Calu3 (cell line): ENCODE data around the gene PAPPA2. TPM values are rescaled to one million over a fixed set of nuclear protein-coding genes. Genes with fewer than 3 reads are reported as not detected.

Experiments used
- BruUV-seq: library from RNA; stranded (reverse); fragments of 400-500 nt; replicated peaks from 2 replicates; lab custom pipeline; 2021; lab: Mats Ljungman, UMichigan
- CTCF ChIA-PET: fragments of 300-600 bp; sonication (Branson Sonifier 250); formaldehyde crosslinking; loops from one replicate; lab custom pipeline; 2022; ENCODE audit warnings: antibody characterized with exemption; lab: Charles Lee
- DNase-seq: peaks from one replicate; pipeline ENCODE4 v3.0.0; 2022
- H3K27ac Mint-ChIP-seq: one replicate; pipeline ENCODE4 v1.8.0; 2022; ENCODE audit warnings: mixed read lengths; ENCODE audit not compliant: unreplicated experiment
- H3K27me3 Mint-ChIP-seq: one replicate; pipeline ENCODE4 v1.8.0; 2022; ENCODE audit warnings: mixed read lengths; ENCODE audit not compliant: unreplicated experiment
- H3K36me3 Mint-ChIP-seq: one replicate; pipeline ENCODE4 v1.8.0; 2022; ENCODE audit warnings: mild to moderate bottlenecking, moderate library complexity, mixed read lengths; ENCODE audit not compliant: insufficient read depth, unreplicated experiment
- H3K4me1 Mint-ChIP-seq: one replicate; pipeline ENCODE4 v1.8.0; 2022; ENCODE audit warnings: mild to moderate bottlenecking, low read depth, mixed read lengths; ENCODE audit not compliant: unreplicated experiment
- H3K4me3 Mint-ChIP-seq: one replicate; pipeline ENCODE4 v1.8.0; 2022; ENCODE audit warnings: mild to moderate bottlenecking, low read depth, moderate library complexity, mixed read lengths; ENCODE audit not compliant: unreplicated experiment
- H3K9me3 Mint-ChIP-seq: one replicate; pipeline ENCODE4 v1.8.0; 2022; ENCODE audit warnings: low read depth, mixed read lengths; ENCODE audit not compliant: unreplicated experiment
- intact Hi-C: fragments of 100-400 bp; cut with micrococcal nuclease; formaldehyde crosslinking; loops from one replicate; pipeline ENCODE4 v1.10.0; 2022; ENCODE audit not compliant: unreplicated experiment
- total RNA-seq: library from RNA; stranded (reverse); gene quantifications from 2 replicates; pipeline ENCODE4 v1.2.3, GENCODE V29; 2022
- TF ChIP-seq, protein P1 (sequence below): fragments of 200-600 bp; IDR thresholded peaks from one replicate; pipeline ENCODE4 v1.8.0; 2022; ENCODE audit warnings: antibody characterized with exemption; ENCODE audit not compliant: unreplicated experiment

PAPPA2 gene
- total RNA-seq, 1 experiment from 2014 or later, result 0.14 TPM

DNA sequence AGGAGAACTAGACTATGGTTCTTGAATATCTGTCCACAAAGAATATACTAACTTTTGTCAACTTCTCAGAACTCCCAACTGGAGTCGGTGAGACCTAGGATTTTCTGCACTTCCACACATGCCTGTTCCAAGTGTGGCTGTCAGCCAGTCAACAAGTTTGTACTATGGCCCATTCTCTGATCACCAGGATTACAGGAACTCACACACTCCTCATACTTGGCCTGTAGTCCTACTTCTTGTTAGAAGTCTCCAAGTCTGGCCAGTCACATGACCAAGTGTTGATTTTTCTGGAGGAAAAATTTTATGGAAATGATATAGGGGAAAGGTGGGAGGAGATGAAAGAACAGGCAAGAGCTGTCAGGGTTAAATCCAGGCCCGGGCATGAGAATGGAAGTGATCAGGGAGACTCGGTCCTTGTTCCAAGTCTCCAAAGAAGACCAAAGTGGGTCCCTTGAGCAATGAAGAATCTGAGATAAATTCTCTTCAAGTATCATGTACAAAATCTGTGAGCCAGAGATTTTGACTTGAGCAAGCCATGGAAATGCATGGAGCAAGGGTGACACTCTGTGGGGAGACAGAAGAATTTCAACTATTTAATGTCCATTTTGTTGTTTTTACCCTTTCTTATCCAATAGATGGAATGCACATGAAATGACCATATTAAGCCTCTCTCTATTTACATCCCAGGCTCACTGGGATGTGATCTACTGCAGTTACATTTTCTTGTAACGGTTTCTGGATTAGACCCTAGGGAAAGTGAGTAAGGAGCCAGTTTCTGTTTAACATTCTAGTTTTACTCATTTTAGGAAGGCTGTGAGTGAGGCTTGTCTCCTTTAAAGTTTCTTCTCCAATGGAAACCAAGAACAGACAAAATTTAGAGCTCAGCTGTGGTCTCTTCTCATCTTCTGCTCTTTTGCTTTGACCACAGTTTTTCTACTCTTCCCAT is 380.6 kb downstream of the PAPPA2 start:
- Mint-ChIP-seq H3K27me3 (peaks cover 79% of the 10 kb centered on the region), H3K4me3 (no peak overlapping the region), H3K9me3 (no peaks in the 10 kb centered on the region), H3K4me1 (no peaks in the 10 kb centered on the region), H3K36me3 (no peaks in the 10 kb centered on the region), H3K27ac (no peak overlapping the region)
- intact Hi-C loops, result loop anchor here (2.0 kb wide), 1 partner anchor 283 kb away; no protein-coding TSS in a partner anchor
- DNase-seq, result peak; percentile 32
- no TSS peak for BruUV-seq
- TF ChIP-seq, protein P1, sequence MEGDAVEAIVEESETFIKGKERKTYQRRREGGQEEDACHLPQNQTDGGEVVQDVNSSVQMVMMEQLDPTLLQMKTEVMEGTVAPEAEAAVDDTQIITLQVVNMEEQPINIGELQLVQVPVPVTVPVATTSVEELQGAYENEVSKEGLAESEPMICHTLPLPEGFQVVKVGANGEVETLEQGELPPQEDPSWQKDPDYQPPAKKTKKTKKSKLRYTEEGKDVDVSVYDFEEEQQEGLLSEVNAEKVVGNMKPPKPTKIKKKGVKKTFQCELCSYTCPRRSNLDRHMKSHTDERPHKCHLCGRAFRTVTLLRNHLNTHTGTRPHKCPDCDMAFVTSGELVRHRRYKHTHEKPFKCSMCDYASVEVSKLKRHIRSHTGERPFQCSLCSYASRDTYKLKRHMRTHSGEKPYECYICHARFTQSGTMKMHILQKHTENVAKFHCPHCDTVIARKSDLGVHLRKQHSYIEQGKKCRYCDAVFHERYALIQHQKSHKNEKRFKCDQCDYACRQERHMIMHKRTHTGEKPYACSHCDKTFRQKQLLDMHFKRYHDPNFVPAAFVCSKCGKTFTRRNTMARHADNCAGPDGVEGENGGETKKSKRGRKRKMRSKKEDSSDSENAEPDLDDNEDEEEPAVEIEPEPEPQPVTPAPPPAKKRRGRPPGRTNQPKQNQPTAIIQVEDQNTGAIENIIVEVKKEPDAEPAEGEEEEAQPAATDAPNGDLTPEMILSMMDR, result no peak
- CTCF ChIA-PET, result no interaction called here

DNA sequence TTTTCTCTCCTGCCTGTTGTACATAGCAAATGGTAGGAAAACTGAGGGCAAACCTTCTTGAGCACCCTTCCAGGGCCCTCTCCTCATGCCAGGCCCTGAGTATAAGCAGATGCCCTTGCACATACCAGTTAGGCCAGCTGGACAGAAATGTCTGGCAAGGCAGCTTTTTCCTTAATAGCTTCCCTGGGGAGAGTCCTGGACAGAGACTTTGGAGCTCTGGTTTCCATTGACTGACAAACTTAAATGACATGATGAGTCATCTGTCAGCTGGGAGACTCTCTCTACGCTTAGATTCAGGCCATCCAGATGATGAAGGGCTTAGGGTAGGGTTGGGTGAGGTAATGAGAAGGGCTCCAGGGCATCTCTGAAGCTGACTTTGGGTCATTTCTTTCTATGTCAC is 384.1 kb downstream of the PAPPA2 start:
- no peak for DNase-seq
- H3K36me3 Mint-ChIP-seq, result no peaks in the 10 kb centered on the region
- H3K4me1 Mint-ChIP-seq, result no peaks in the 10 kb centered on the region
- no TSS peak for BruUV-seq
- no peak overlapping the region for H3K4me3 Mint-ChIP-seq
- peaks cover 62% of the 10 kb centered on the region for H3K27me3 Mint-ChIP-seq
- no peak overlapping the region for H3K27ac Mint-ChIP-seq
- H3K9me3 Mint-ChIP-seq, result no peaks in the 10 kb centered on the region
- TF ChIP-seq, protein P1, result no peak
- CTCF ChIA-PET, result interaction anchor here (0.7 kb wide), 1 partner anchor 10 kb away, joined by 8 read pairs; no protein-coding TSS in a partner anchor
- intact Hi-C loops, result no loop called here

DNA sequence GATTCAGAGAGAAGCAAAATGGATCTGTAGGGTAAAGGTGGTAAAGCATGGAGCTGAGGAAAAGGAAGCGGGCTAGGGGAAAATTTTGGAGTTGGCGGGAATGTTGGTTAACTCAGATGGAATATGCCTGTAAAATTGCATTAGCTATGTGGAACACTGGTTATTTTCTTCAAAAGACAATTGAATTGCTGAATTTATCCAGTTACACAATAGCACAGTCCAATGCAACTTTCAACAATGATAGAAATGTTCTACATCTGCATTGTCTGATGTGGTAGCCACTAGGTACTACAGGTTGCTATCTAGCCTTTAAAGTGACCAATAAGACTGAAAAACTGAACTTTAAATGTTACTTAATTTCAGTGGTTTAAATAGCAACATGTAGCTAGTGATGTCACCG is 386.3 kb downstream of the PAPPA2 start:
- peaks cover 62% of the 10 kb centered on the region for H3K27me3 Mint-ChIP-seq
- no peak overlapping the region for H3K27ac Mint-ChIP-seq
- BruUV-seq, result no TSS peak
- intact Hi-C loops, result no loop called here
- no peaks in the 10 kb centered on the region for H3K36me3 Mint-ChIP-seq
- CTCF ChIA-PET, result no interaction called here
- H3K4me1 Mint-ChIP-seq, result no peaks in the 10 kb centered on the region
- DNase-seq, result no peak
- H3K4me3 Mint-ChIP-seq, result no peak overlapping the region
- TF ChIP-seq, protein P1, result no peak
- H3K9me3 Mint-ChIP-seq, result no peaks in the 10 kb centered on the region

DNA sequence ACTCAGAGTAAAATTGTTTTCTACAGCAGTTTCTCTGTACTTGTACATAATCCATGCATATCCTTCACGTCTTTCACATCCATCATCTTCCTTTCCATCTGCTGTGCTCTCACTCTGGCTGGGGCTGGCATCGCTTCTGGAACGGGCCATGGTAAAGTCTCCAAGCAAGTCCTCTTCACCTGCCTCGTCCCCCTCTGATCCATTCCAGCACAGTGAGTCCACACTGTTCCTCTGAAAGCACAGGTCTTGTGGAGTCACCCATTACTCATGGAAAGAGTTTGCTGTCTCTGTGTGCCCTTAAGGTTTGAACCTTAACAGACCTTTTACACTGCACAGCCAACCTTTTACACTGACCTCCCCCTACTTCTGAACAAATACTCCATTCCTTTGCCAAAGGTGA is 387.9 kb downstream of the PAPPA2 start:
- TF ChIP-seq, protein P1, result no peak
- BruUV-seq, result no TSS peak
- no peak overlapping the region for H3K27ac Mint-ChIP-seq
- H3K9me3 Mint-ChIP-seq, result no peaks in the 10 kb centered on the region
- H3K36me3 Mint-ChIP-seq, result no peaks in the 10 kb centered on the region
- H3K4me1 Mint-ChIP-seq, result no peaks in the 10 kb centered on the region
- intact Hi-C loops, result no loop called here
- CTCF ChIA-PET, result interaction anchor here (0.6 kb wide), 1 partner anchor 930 kb away, joined by 3 read pairs; no protein-coding TSS in a partner anchor
- no peak overlapping the region for H3K4me3 Mint-ChIP-seq
- peaks cover 60% of the 10 kb centered on the region for H3K27me3 Mint-ChIP-seq
- no peak for DNase-seq
